ENCODE data around the gene ADRB2.
A peak's percentile ranks its signal among the peaks of the same experiment; 100 is the strongest.

ADRB2 gene

GRCh38 chr5:148830211-148830610, 3.8 kb downstream of the ADRB2 start:
- Histone ChIP-seq H3K9ac (peak overlapping the region; percentile 90), H3K27ac (peak overlapping the region; percentile 99), H3K4me1 (ENCODE audit: low read depth, poor library complexity, severe bottlenecking) (peaks cover 20% of the 10 kb centered on the region), H3K79me2 (ENCODE audit: insufficient read depth, low read depth) (peaks cover 81% of the 10 kb centered on the region), H3K36me3 (ENCODE audit: insufficient read depth) (no peaks in the 10 kb centered on the region), H3K4me3 (IDR thresholded peaks at IDR 0.05; ENCODE audit: insufficient read depth, low read depth, low read length) (no peak overlapping the region), H4K20me1 (ENCODE audit: insufficient read depth) (peaks cover 3% of the 10 kb centered on the region; the same call in 1 of the 2 replicates), H3K27me3 (ENCODE audit: insufficient read depth, low read depth) (no peaks in the 10 kb centered on the region), H3K4me2 (peak overlapping the region; percentile 99), H2AFZ (ENCODE audit: low read depth) (no peak overlapping the region)
- TF ChIP-seq CTCF (conservative IDR thresholded peaks at IDR 0.05; ENCODE audit: low read depth, low read length), result no peak

- no peaks in the 10 kb centered on the region for H3K36me3 ChIP-seq (ENCODE audit: insufficient read depth)
- H3K4me2 ChIP-seq, result peak overlapping the region; percentile 99
- H3K79me2 ChIP-seq (ENCODE audit: insufficient read depth, low read depth), result peaks cover 93% of the 10 kb centered on the region
- peak overlapping the region; percentile 99 for H3K27ac ChIP-seq
- no peak for TF ChIP-seq CTCF (conservative IDR thresholded peaks at IDR 0.05; ENCODE audit: low read depth, low read length)
- H4K20me1 ChIP-seq (ENCODE audit: insufficient read depth), result peaks cover 3% of the 10 kb centered on the region; the same call in 1 of the 2 replicates
- peaks cover 36% of the 10 kb centered on the region for H3K4me1 ChIP-seq (ENCODE audit: low read depth, poor library complexity, severe bottlenecking)
- H3K27me3 ChIP-seq (ENCODE audit: insufficient read depth, low read depth), result no peaks in the 10 kb centered on the region
- no peak overlapping the region for H2AFZ ChIP-seq (ENCODE audit: low read depth)
- H3K9ac ChIP-seq, result peak overlapping the region; percentile 90
- no peak overlapping the region for H3K4me3 ChIP-seq (IDR thresholded peaks at IDR 0.05; ENCODE audit: insufficient read depth, low read depth, low read length)
Observed at GRCh38 chr5:148831590-148832565, 5.5 kb downstream of the ADRB2 start.

- Histone ChIP-seq H4K20me1 (ENCODE audit: insufficient read depth) (peaks cover 3% of the 10 kb centered on the region; the same call in 1 of the 2 replicates), H3K4me1 (ENCODE audit: low read depth, poor library complexity, severe bottlenecking) (peaks cover 49% of the 10 kb centered on the region), H2AFZ (ENCODE audit: low read depth) (no peak overlapping the region), H3K4me3 (IDR thresholded peaks at IDR 0.05; ENCODE audit: insufficient read depth, low read depth, low read length) (no peak overlapping the region), H3K79me2 (ENCODE audit: insufficient read depth, low read depth) (peaks cover 93% of the 10 kb centered on the region), H3K36me3 (ENCODE audit: insufficient read depth) (no peaks in the 10 kb centered on the region), H3K4me2 (peak overlapping the region; percentile 99), H3K27me3 (ENCODE audit: insufficient read depth, low read depth) (no peaks in the 10 kb centered on the region), H3K9ac (peak overlapping the region; percentile 90), H3K27ac (peak overlapping the region; percentile 99)
- no peak for TF ChIP-seq CTCF (conservative IDR thresholded peaks at IDR 0.05; ENCODE audit: low read depth, low read length)
Observed at GRCh38 chr5:148833122-148833521, 6.7 kb downstream of the ADRB2 start.

- Histone ChIP-seq H3K79me2 (ENCODE audit: insufficient read depth, low read depth) (peaks cover 93% of the 10 kb centered on the region), H3K9ac (peak overlapping the region; percentile 90), H3K27me3 (ENCODE audit: insufficient read depth, low read depth) (no peaks in the 10 kb centered on the region), H3K36me3 (ENCODE audit: insufficient read depth) (no peaks in the 10 kb centered on the region), H3K4me3 (IDR thresholded peaks at IDR 0.05; ENCODE audit: insufficient read depth, low read depth, low read length) (no peak overlapping the region), H2AFZ (ENCODE audit: low read depth) (no peak overlapping the region), H3K4me1 (ENCODE audit: low read depth, poor library complexity, severe bottlenecking) (peaks cover 57% of the 10 kb centered on the region), H3K4me2 (peak overlapping the region; percentile 99), H3K27ac (peak overlapping the region; percentile 99), H4K20me1 (ENCODE audit: insufficient read depth) (no peaks in the 10 kb centered on the region)
- no peak for TF ChIP-seq CTCF (conservative IDR thresholded peaks at IDR 0.05; ENCODE audit: low read depth, low read length)
Observed at GRCh38 chr5:148833925-148834324, 7.5 kb downstream of the ADRB2 start.

All from KMS-11 (cell line).